ENCODE data around the gene MSH3. TPM values are rescaled to one million over a fixed set of nuclear protein-coding genes. Genes with fewer than 3 reads are reported as not detected.

MSH3 gene
- polyA plus RNA-seq, 3 donors: 4.5 to 9.9 (median 8.0) TPM

GRCh38 chr5:80689627-80690026 is 35.2 kb downstream of the MSH3 start:
- Histone ChIP-seq H3K27ac (ENCODE audit: low read depth in 1 of 2, low read length in 2 of 2) (no peak overlapping the region), H3K79me2 (ENCODE audit: insufficient read depth, low read length) (peaks cover 5% of the 10 kb centered on the region), H2AFZ (ENCODE audit: insufficient read depth, low read depth, low read length, poor library complexity, severe bottlenecking) (no peak overlapping the region), H3K36me3 (replicated peaks in 1 of 2; ENCODE audit: control insufficient read depth in 1 of 2, insufficient read depth in 2 of 2, low read length in 2 of 2) (peaks cover 13 to 40% of the 10 kb centered on the region in 2 donors), H3K27me3 (ENCODE audit: control insufficient read depth in 2 of 2, insufficient read depth in 2 of 2, low read length in 2 of 2) (no peaks in the 10 kb centered on the region), H3K9ac (ENCODE audit: insufficient read depth, low read length, poor library complexity, severe bottlenecking) (no peak overlapping the region), H4K20me1 (ENCODE audit: insufficient read depth, low read length) (peaks cover 2% of the 10 kb centered on the region), H3K4me1 (ENCODE audit: control insufficient read depth in 1 of 2, insufficient read depth in 2 of 2, low read length in 2 of 2) (no peaks in the 10 kb centered on the region), H3K4me2 (replicated peaks; ENCODE audit: extremely low read depth, low read length, poor library complexity, severe bottlenecking) (no peak overlapping the region), H3K9me3 (replicated peaks in 1 of 2; ENCODE audit: control insufficient read depth in 1 of 2, insufficient read depth in 1 of 2, low read length in 2 of 2) (no peaks in the 10 kb centered on the region), H3K4me3 (replicated peaks in 1 of 3; ENCODE audit: low read depth in 2 of 3, low read length in 3 of 3) (no peak overlapping the region)
- H3K27ac Mint-ChIP-seq: peak overlapping the region in 1 of 7 donors; percentile 41
- no peaks in the 10 kb centered on the region for H3K4me1 Mint-ChIP-seq
- 100% methylated on average over 2 of the region's 4 CpGs for WGBS (ENCODE audit: insufficient coverage)
- no peak for TF ChIP-seq CTCF (IDR thresholded peaks at IDR 0.05)
- intact Hi-C loops (cut with micrococcal nuclease): no loop called here
- no peak overlapping the region for H3K4me3 Mint-ChIP-seq
- H3K36me3 Mint-ChIP-seq: peaks cover 35 to 47% of the 10 kb centered on the region in 2 donors
- H3K9me3 Mint-ChIP-seq: no peaks in the 10 kb centered on the region
- DNase-seq: no peak
- H3K27me3 Mint-ChIP-seq (ENCODE audit: low read depth in 3 of 3): peaks cover 0 to 2% (median 1%) of the 10 kb centered on the region in 3 donors

GRCh38 chr5:80695666-80696065 is 41.2 kb downstream of the MSH3 start:
- no peak overlapping the region for H3K4me3 Mint-ChIP-seq
- Histone ChIP-seq H3K4me1 (ENCODE audit: control insufficient read depth in 1 of 2, insufficient read depth in 2 of 2, low read length in 2 of 2) (no peaks in the 10 kb centered on the region), H2AFZ (ENCODE audit: insufficient read depth, low read depth, low read length, poor library complexity, severe bottlenecking) (no peak overlapping the region), H3K4me3 (replicated peaks in 1 of 3; ENCODE audit: low read depth in 2 of 3, low read length in 3 of 3) (no peak overlapping the region), H4K20me1 (ENCODE audit: insufficient read depth, low read length) (no peaks in the 10 kb centered on the region), H3K27me3 (ENCODE audit: control insufficient read depth in 2 of 2, insufficient read depth in 2 of 2, low read length in 2 of 2) (no peaks in the 10 kb centered on the region), H3K4me2 (replicated peaks; ENCODE audit: extremely low read depth, low read length, poor library complexity, severe bottlenecking) (no peak overlapping the region), H3K9me3 (replicated peaks in 1 of 2; ENCODE audit: control insufficient read depth in 1 of 2, insufficient read depth in 1 of 2, low read length in 2 of 2) (no peaks in the 10 kb centered on the region), H3K79me2 (ENCODE audit: insufficient read depth, low read length) (no peaks in the 10 kb centered on the region), H3K36me3 (replicated peaks in 1 of 2; ENCODE audit: control insufficient read depth in 1 of 2, insufficient read depth in 2 of 2, low read length in 2 of 2) (peaks cover 22 to 48% of the 10 kb centered on the region in 2 donors), H3K27ac (ENCODE audit: low read depth in 1 of 2, low read length in 2 of 2) (no peak overlapping the region), H3K9ac (ENCODE audit: insufficient read depth, low read length, poor library complexity, severe bottlenecking) (no peak overlapping the region)
- H3K36me3 Mint-ChIP-seq: peaks cover 31 to 53% of the 10 kb centered on the region in 2 donors
- no peaks in the 10 kb centered on the region for H3K9me3 Mint-ChIP-seq
- no peaks in the 10 kb centered on the region for H3K27me3 Mint-ChIP-seq (ENCODE audit: low read depth in 3 of 3)
- no peaks in the 10 kb centered on the region for H3K4me1 Mint-ChIP-seq
- intact Hi-C loops (cut with micrococcal nuclease): no loop called here
- peak overlapping the region in 3 of 7 donors; percentile 2 to 45 (median 16) for H3K27ac Mint-ChIP-seq
- TF ChIP-seq CTCF (IDR thresholded peaks at IDR 0.05): no peak
- WGBS (ENCODE audit: insufficient coverage): 93% methylated on average over 3 of the region's 3 CpGs
- no peak for DNase-seq
